ENCODE measurements around the gene HACD2.

The HACD2 gene

DNA sequence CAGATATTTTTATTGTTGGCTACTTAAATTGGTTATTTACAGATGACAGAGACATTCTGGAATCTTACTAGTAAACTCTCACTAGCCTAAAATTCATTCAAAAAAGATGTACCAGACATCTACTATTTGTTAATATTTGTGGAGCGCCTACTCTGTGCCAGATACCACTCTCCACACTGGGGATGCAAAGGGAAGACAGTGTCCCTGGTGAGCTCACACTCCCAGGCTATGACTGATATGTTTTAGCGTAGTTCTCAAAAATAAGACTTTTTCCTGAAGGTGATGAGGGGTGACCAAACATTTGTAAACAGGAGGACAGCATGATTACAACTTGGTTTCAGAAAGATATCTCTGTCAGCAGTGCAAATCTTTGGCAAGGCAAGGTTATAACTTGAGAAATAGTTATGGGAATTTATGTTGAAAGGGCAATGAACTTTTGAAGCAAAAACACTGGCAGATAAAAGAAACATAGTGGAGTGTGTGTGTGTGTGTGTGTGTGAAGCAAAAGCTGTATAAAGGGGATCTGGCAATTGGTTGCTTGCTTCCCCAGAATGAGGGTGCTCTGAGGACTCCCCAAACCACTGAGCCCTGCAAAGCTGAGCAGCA, 51.2 kb downstream of the HACD2 start:
- Histone ChIP-seq H3K4me1 (ENCODE audit: control insufficient read depth, insufficient read depth, low read length) (no peaks in the 10 kb centered on the region), H3K9ac (ENCODE audit: low read length) (no peak overlapping the region), H3K9me3 (ENCODE audit: control insufficient read depth, low read length) (no peaks in the 10 kb centered on the region), H3K36me3 (ENCODE audit: control insufficient read depth, insufficient read depth, low read length) (no peaks in the 10 kb centered on the region), H3K27me3 (ENCODE audit: control insufficient read depth, insufficient read depth, low read length) (no peaks in the 10 kb centered on the region), H3K4me3 (ENCODE audit: low read length) (no peak overlapping the region)

GRCh38 chr3:123528130-123528529, 56.7 kb downstream of the HACD2 start:
- H3K27me3 ChIP-seq (ENCODE audit: control insufficient read depth, insufficient read depth, low read length), result no peaks in the 10 kb centered on the region
- H3K9ac ChIP-seq (ENCODE audit: low read length), result no peak overlapping the region
- H3K4me3 ChIP-seq (ENCODE audit: low read length), result no peak overlapping the region
- H3K4me1 ChIP-seq (ENCODE audit: control insufficient read depth, insufficient read depth, low read length), result peaks cover 5% of the 10 kb centered on the region
- H3K9me3 ChIP-seq (ENCODE audit: control insufficient read depth, low read length), result no peaks in the 10 kb centered on the region
- no peaks in the 10 kb centered on the region for H3K36me3 ChIP-seq (ENCODE audit: control insufficient read depth, insufficient read depth, low read length)

DNA sequence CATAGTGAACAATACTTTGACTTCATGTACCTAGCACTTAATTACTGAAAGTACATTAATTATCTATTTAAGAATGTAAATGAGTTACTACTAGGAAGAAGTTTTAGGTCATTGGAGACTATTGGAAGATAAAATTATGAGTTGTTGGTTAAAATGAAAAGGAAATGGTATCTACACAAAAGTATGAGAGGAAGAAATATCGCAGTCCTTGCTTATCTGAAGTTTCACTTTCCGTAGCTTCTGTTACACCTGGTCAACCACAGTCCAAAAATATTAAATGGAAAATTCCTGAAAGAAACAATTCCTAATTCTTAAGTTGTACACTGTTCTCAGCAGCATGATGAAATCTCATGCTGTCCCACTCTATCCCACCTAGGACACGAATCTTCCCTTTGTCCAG, 57.8 kb downstream of the HACD2 start:
- Histone ChIP-seq H3K4me3 (ENCODE audit: low read length) (no peak overlapping the region), H3K27me3 (ENCODE audit: control insufficient read depth, insufficient read depth, low read length) (no peaks in the 10 kb centered on the region), H3K9ac (ENCODE audit: low read length) (no peak overlapping the region), H3K36me3 (ENCODE audit: control insufficient read depth, insufficient read depth, low read length) (no peaks in the 10 kb centered on the region), H3K4me1 (ENCODE audit: control insufficient read depth, insufficient read depth, low read length) (peaks cover 5% of the 10 kb centered on the region), H3K9me3 (ENCODE audit: control insufficient read depth, low read length) (no peaks in the 10 kb centered on the region)

- no peaks in the 10 kb centered on the region for H3K27me3 ChIP-seq (ENCODE audit: control insufficient read depth, insufficient read depth, low read length)
Observed at GRCh38 chr3:123526474-123526873, 58.4 kb downstream of the HACD2 start.

GRCh38 chr3:123525433-123525832, 59.4 kb downstream of the HACD2 start:
- Histone ChIP-seq H3K36me3 (ENCODE audit: control insufficient read depth, insufficient read depth, low read length) (no peaks in the 10 kb centered on the region), H3K9ac (ENCODE audit: low read length) (no peak overlapping the region), H3K27me3 (ENCODE audit: control insufficient read depth, insufficient read depth, low read length) (no peaks in the 10 kb centered on the region), H3K9me3 (ENCODE audit: control insufficient read depth, low read length) (no peaks in the 10 kb centered on the region), H3K4me1 (ENCODE audit: control insufficient read depth, insufficient read depth, low read length) (peaks cover 5% of the 10 kb centered on the region), H3K4me3 (ENCODE audit: low read length) (no peak overlapping the region)

More at GRCh38 chr3:123526474-123526873, 58.4 kb downstream of the HACD2 start:
- Histone ChIP-seq H3K9me3 (ENCODE audit: control insufficient read depth, low read length) (no peaks in the 10 kb centered on the region), H3K4me1 (ENCODE audit: control insufficient read depth, insufficient read depth, low read length) (peaks cover 5% of the 10 kb centered on the region), H3K9ac (ENCODE audit: low read length) (no peak overlapping the region), H3K4me3 (ENCODE audit: low read length) (no peak overlapping the region), H3K36me3 (ENCODE audit: control insufficient read depth, insufficient read depth, low read length) (no peaks in the 10 kb centered on the region)

DNA sequence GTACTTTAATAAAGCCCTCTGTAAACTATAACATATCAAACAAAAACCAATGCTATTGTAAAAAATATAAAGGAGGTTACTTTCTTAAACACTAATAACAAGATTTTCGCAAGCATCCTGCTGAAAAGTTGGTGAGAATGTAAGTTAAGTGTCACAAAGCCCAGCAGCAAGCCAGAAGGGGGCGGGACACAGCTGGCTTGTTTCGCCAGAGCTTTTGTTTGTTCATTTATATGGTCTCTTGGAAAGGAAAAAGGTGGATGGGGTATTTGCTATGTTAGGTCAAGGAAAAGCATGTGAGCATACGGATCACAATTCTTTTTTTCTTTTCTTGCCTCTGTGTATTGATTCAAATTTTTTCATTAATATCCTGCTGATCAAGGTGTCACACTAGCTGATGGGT, 59.9 kb downstream of the HACD2 start:
- no peak overlapping the region for H3K9ac ChIP-seq (ENCODE audit: low read length)
- H3K4me3 ChIP-seq (ENCODE audit: low read length), result no peak overlapping the region
- H3K9me3 ChIP-seq (ENCODE audit: control insufficient read depth, low read length), result no peaks in the 10 kb centered on the region
- H3K36me3 ChIP-seq (ENCODE audit: control insufficient read depth, insufficient read depth, low read length), result no peaks in the 10 kb centered on the region
- H3K4me1 ChIP-seq (ENCODE audit: control insufficient read depth, insufficient read depth, low read length), result peaks cover 5% of the 10 kb centered on the region
- H3K27me3 ChIP-seq (ENCODE audit: control insufficient read depth, insufficient read depth, low read length), result no peaks in the 10 kb centered on the region

GRCh38 chr3:123523023-123523412, 61.8 kb downstream of the HACD2 start:
- H3K9ac ChIP-seq (ENCODE audit: low read length), result no peak overlapping the region
- H3K9me3 ChIP-seq (ENCODE audit: control insufficient read depth, low read length), result no peaks in the 10 kb centered on the region
- no peaks in the 10 kb centered on the region for H3K27me3 ChIP-seq (ENCODE audit: control insufficient read depth, insufficient read depth, low read length)
- peaks cover 4% of the 10 kb centered on the region for H3K4me1 ChIP-seq (ENCODE audit: control insufficient read depth, insufficient read depth, low read length)
- H3K36me3 ChIP-seq (ENCODE audit: control insufficient read depth, insufficient read depth, low read length), result no peaks in the 10 kb centered on the region
- H3K4me3 ChIP-seq (ENCODE audit: low read length), result no peak overlapping the region

DNA sequence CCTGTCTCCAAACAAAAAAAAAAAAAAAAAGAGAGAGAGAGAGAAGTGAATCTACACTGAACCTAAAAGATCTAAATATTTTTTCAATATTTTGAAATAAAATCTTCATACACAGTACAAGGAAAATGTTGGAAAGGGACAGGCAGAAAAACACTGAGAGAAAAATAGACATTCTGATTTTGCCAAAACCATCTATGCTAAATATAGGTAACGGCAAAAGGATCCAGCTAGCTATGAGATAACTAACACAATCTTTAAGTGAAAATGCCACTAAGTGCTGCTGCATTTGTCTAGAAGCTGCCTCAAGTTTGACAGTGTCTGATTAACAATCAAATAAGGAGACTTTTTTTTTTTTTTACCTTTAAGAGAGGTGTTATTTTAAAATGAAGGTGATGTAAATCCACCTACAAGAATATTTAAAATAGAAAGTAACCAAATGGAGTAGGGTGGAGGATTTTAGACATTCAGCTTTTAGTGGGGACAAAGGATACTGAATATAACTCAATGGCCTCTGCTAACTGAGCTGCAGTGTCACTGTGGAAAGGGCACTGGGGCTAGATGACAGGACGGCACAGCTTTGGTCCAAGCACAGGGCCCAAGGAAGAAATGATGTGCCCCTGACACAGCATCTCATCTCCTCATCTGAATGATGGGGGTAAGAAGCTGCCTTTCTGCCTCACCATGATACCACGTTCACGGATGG, 62.4 kb downstream of the HACD2 start:
- H3K27me3 ChIP-seq (ENCODE audit: control insufficient read depth, insufficient read depth, low read length), result no peaks in the 10 kb centered on the region
- no peaks in the 10 kb centered on the region for H3K4me1 ChIP-seq (ENCODE audit: control insufficient read depth, insufficient read depth, low read length)
- no peaks in the 10 kb centered on the region for H3K9me3 ChIP-seq (ENCODE audit: control insufficient read depth, low read length)
- no peak overlapping the region for H3K4me3 ChIP-seq (ENCODE audit: low read length)
- H3K36me3 ChIP-seq (ENCODE audit: control insufficient read depth, insufficient read depth, low read length), result no peaks in the 10 kb centered on the region
- H3K9ac ChIP-seq (ENCODE audit: low read length), result no peak overlapping the region

DNA sequence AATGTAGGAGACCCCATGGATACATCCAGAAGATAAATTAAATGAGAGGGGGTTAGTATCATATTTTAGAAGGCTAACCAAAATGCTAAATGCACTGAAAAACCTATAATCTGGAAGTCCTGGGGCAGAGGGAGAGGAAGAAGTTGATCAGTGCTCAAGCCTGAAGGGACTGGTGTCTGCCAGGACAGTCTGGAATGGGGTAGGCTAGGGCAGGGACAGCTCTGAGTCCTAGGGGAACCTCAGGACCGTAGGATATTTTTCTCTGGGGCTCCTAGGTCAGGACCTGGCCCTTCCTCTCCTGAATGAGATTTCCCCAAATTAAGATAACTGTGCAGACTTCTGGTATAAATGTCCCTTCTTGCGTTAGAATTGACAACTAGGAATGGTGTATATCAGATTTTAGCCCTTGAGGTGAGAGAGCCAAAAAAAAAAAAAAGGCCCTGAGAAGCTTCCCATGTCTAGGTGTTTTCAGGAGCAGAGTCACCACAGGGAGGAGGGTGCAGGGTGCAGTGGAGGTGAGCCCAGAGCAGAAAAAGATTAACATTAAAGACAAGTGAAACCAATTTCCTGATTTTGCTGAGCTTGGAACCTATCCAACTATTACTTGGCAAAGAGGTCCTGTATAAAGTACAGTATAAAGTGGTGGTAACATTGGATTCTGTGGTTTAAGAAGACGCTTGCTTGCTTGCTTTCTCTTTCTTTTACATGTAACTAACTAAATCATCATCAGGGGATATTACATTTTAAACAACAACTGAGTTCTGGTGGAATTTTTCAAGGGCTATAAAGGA, 63.5 kb downstream of the HACD2 start:
- Histone ChIP-seq H3K4me1 (ENCODE audit: control insufficient read depth, insufficient read depth, low read length) (no peaks in the 10 kb centered on the region), H3K9ac (ENCODE audit: low read length) (no peak overlapping the region), H3K9me3 (ENCODE audit: control insufficient read depth, low read length) (no peaks in the 10 kb centered on the region), H3K36me3 (ENCODE audit: control insufficient read depth, insufficient read depth, low read length) (no peaks in the 10 kb centered on the region), H3K4me3 (ENCODE audit: low read length) (no peak overlapping the region), H3K27me3 (ENCODE audit: control insufficient read depth, insufficient read depth, low read length) (no peaks in the 10 kb centered on the region)

DNA sequence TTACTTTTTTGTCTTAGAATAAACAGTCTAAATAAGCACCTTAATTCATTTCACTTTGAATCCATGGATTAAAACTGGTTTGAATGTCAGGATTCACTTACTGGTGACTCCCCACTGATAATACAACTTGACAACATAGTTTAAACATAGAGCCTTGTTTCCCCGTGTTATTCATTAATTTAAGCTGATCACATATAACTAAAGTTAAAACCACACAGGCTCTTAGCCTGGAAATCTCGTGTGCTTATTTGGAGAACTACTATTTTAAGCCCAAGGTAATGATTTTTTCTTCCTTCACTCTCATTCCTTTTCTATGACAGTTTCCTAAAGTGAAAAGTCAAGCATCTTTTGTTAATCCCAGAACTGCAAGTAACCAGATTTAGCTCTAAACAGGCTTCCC, 64.2 kb downstream of the HACD2 start:
- Histone ChIP-seq H3K27me3 (ENCODE audit: control insufficient read depth, insufficient read depth, low read length) (no peaks in the 10 kb centered on the region), H3K36me3 (ENCODE audit: control insufficient read depth, insufficient read depth, low read length) (no peaks in the 10 kb centered on the region), H3K9ac (ENCODE audit: low read length) (no peak overlapping the region), H3K4me1 (ENCODE audit: control insufficient read depth, insufficient read depth, low read length) (no peaks in the 10 kb centered on the region), H3K4me3 (ENCODE audit: low read length) (no peak overlapping the region), H3K9me3 (ENCODE audit: control insufficient read depth, low read length) (no peaks in the 10 kb centered on the region)

- Histone ChIP-seq H3K4me3 (ENCODE audit: low read length) (no peak overlapping the region), H3K27me3 (ENCODE audit: control insufficient read depth, insufficient read depth, low read length) (no peaks in the 10 kb centered on the region), H3K9me3 (ENCODE audit: control insufficient read depth, low read length) (no peaks in the 10 kb centered on the region), H3K4me1 (ENCODE audit: control insufficient read depth, insufficient read depth, low read length) (no peaks in the 10 kb centered on the region), H3K9ac (ENCODE audit: low read length) (no peak overlapping the region), H3K36me3 (ENCODE audit: control insufficient read depth, insufficient read depth, low read length) (no peaks in the 10 kb centered on the region)
Observed at GRCh38 chr3:123518892-123519485, 65.9 kb downstream of the HACD2 start.

- H3K36me3 ChIP-seq (ENCODE audit: control insufficient read depth, insufficient read depth, low read length), result no peaks in the 10 kb centered on the region
- H3K4me1 ChIP-seq (ENCODE audit: control insufficient read depth, insufficient read depth, low read length), result no peaks in the 10 kb centered on the region
- H3K4me3 ChIP-seq (ENCODE audit: low read length), result no peak overlapping the region
- H3K9ac ChIP-seq (ENCODE audit: low read length), result no peak overlapping the region
- H3K27me3 ChIP-seq (ENCODE audit: control insufficient read depth, insufficient read depth, low read length), result no peaks in the 10 kb centered on the region
- no peaks in the 10 kb centered on the region for H3K9me3 ChIP-seq (ENCODE audit: control insufficient read depth, low read length)
Observed at GRCh38 chr3:123511726-123512125, 73.1 kb downstream of the HACD2 start.

Measured in mucosa of stomach (tissue), 1 donor.